ENCODE results near the gene CISH.

The CISH gene

GRCh38 chr3:50600141-50600753, 11.3 kb downstream of the CISH start:
- DNase-seq (ENCODE audit: low read depth in 2 of 2, low spot score in 1 of 2) = no peak

- DNase-seq (ENCODE audit: low read depth in 2 of 2, low spot score in 1 of 2) = no peak
These were observed 11.9 kb downstream of the CISH start for GRCh38 chr3:50599716-50600118.

- DNase-seq (ENCODE audit: low read depth in 2 of 2, low spot score in 1 of 2) = no peak
These were observed 12.4 kb downstream of the CISH start for GRCh38 chr3:50599115-50599715.

GRCh38 chr3:50594253-50594785, 17.3 kb downstream of the CISH start:
- DNase-seq (ENCODE audit: low read depth in 2 of 2, low spot score in 1 of 2) = no peak

GRCh38 chr3:50592568-50592967, 19.0 kb downstream of the CISH start:
- no peak for DNase-seq (ENCODE audit: low read depth in 2 of 2, low spot score in 1 of 2)

GRCh38 chr3:50591196-50591741, 20.3 kb downstream of the CISH start:
- no peak for DNase-seq (ENCODE audit: low read depth in 2 of 2, low spot score in 1 of 2)

GRCh38 chr3:50588759-50589433, 22.7 kb downstream of the CISH start:
- no peak for DNase-seq (ENCODE audit: low read depth in 2 of 2, low spot score in 1 of 2)

- DNase-seq (ENCODE audit: low read depth in 2 of 2, low spot score in 1 of 2) = peak in 1 of 2 donors; percentile 69
These were observed 23.5 kb downstream of the CISH start for GRCh38 chr3:50587806-50588758.

GRCh38 chr3:50587373-50587772, 24.2 kb downstream of the CISH start:
- DNase-seq (ENCODE audit: low read depth in 2 of 2, low spot score in 1 of 2) = no peak

- DNase-seq (ENCODE audit: low read depth in 2 of 2, low spot score in 1 of 2) = no peak
These were observed 24.9 kb downstream of the CISH start for GRCh38 chr3:50586763-50587070.

- DNase-seq (ENCODE audit: low read depth in 2 of 2, low spot score in 1 of 2) = no peak
These were observed 25.4 kb downstream of the CISH start for GRCh38 chr3:50585919-50586762.

GRCh38 chr3:50584391-50584790, 27.2 kb downstream of the CISH start:
- no peak for DNase-seq (ENCODE audit: low read depth in 2 of 2, low spot score in 1 of 2)

GRCh38 chr3:50583897-50584296, 27.7 kb downstream of the CISH start:
- no peak for DNase-seq (ENCODE audit: low read depth in 2 of 2, low spot score in 1 of 2)

GRCh38 chr3:50582083-50582482, 29.5 kb downstream of the CISH start:
- no peak for DNase-seq (ENCODE audit: low read depth in 2 of 2, low spot score in 1 of 2)

GRCh38 chr3:50581459-50581842, 30.1 kb downstream of the CISH start:
- DNase-seq (ENCODE audit: low read depth in 2 of 2, low spot score in 1 of 2) = no peak

- DNase-seq (ENCODE audit: low read depth in 2 of 2, low spot score in 1 of 2) = no peak
These were observed 30.7 kb downstream of the CISH start for GRCh38 chr3:50580683-50581458.

- DNase-seq (ENCODE audit: low read depth in 2 of 2, low spot score in 1 of 2) = no peak
These were observed 34.2 kb downstream of the CISH start for GRCh38 chr3:50577348-50577747.

- no peak for DNase-seq (ENCODE audit: low read depth in 2 of 2, low spot score in 1 of 2)
These were observed 36.2 kb downstream of the CISH start for GRCh38 chr3:50575372-50575771.

GRCh38 chr3:50574444-50574831, 37.1 kb downstream of the CISH start:
- no peak for DNase-seq (ENCODE audit: low read depth in 2 of 2, low spot score in 1 of 2)

Data from stimulated activated CD8-positive, alpha-beta memory T cell treated with anti-CD3 and anti-CD28 coated beads, Interleukin-4, amount 100 ng/mL, for 4 hours (primary cell).